ENCODE measurements around the gene SENP3. TPM values are rescaled to one million over a fixed set of nuclear protein-coding genes. Genes with fewer than 3 reads are reported as not detected.
A peak's percentile ranks its signal among the peaks of the same experiment; 100 is the strongest.

Gene SENP3
- total and polyA plus RNA-seq, 12 donors: 28.4 to 72.4 (median 43.9) TPM

DNA sequence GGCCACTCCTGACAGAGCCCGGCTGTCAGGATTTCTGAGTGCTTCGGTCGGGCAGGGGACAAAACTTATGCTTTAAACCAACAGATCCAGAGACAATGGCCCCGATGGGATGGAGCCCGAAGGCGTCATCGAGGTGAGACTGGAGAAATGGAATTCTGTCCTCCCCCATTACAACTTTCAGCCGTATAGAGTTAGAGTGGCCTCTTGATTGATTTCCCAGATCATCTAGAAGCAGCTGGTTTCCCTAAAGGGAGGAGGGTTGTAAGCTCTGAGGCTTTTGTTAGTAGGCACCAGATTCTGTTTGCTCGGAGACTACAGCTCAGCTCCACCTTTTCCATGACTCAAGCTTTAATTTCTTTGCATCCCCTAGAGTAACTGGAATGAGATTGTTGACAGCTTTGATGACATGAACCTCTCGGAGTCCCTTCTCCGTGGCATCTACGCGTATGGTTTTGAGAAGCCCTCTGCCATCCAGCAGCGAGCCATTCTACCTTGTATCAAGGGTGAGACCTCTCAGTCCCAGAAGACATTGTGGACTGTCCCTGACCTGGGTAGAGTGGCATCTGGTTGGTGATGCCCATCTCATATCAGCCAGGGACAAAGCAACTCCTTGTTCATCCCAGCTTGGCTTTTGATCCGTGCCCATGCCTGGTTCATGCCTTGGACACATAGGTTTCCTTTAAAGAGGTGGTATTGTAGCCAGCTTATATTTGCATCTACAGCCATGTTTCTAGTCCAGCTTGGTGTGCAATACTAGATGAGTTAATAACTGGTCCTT is 12.6 kb downstream of the SENP3 start:
- WGBS, 4 donors: 9 to 13% (median 11%) methylated on average over 13 to 15 of the region's 15 CpGs
- H3K9me3 ChIP-seq (replicated peaks in 1 of 3): no peaks in the 10 kb centered on the region
- DNase-seq: peak in 1 of 7 donors; percentile 13
- no peaks in the 10 kb centered on the region for H3K27me3 ChIP-seq
- intact Hi-C loops (cut with DNase I): no loop called here
- TF ChIP-seq, protein P1, sequence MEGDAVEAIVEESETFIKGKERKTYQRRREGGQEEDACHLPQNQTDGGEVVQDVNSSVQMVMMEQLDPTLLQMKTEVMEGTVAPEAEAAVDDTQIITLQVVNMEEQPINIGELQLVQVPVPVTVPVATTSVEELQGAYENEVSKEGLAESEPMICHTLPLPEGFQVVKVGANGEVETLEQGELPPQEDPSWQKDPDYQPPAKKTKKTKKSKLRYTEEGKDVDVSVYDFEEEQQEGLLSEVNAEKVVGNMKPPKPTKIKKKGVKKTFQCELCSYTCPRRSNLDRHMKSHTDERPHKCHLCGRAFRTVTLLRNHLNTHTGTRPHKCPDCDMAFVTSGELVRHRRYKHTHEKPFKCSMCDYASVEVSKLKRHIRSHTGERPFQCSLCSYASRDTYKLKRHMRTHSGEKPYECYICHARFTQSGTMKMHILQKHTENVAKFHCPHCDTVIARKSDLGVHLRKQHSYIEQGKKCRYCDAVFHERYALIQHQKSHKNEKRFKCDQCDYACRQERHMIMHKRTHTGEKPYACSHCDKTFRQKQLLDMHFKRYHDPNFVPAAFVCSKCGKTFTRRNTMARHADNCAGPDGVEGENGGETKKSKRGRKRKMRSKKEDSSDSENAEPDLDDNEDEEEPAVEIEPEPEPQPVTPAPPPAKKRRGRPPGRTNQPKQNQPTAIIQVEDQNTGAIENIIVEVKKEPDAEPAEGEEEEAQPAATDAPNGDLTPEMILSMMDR (IDR thresholded peaks at IDR 0.05): no peak
- no peak for TF ChIP-seq POLR2A (IDR thresholded peaks at IDR 0.05)
- peak overlapping the region in 4 of 5 donors; percentile 98 to 100 (median 99) for H3K27ac ChIP-seq
- peaks cover 0 to 74% of the 10 kb centered on the region in 2 donors for H3K36me3 ChIP-seq (replicated peaks in 1 of 2)
- peaks cover 28 to 58% of the 10 kb centered on the region in 2 donors for H3K4me1 ChIP-seq (replicated peaks in 1 of 2)
- peak overlapping the region; percentile 19 to 98 (median 92) for H3K4me3 ChIP-seq

DNA sequence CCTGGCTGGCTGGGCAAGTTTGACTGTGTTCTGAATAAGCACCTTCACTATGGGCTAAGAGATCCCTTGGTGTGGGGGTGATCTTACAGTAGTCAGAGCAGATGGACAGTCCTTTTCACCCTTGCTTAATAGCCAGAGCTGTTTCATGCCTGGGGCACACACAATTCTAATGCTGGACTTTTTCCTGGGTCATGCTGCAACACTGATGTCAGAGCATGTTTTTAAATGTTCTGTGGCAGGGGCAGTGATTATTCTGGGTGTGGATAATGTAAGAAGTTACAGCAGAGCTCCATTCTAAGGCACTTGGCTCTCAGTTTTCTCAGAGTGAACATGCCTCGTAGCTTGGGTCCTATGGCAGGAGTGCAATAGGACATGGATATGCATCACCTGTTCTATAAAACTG is 13.8 kb downstream of the SENP3 start:
- peak overlapping the region in 1 of 4 donors; percentile 98 for H3K4me3 ChIP-seq
- H3K9me3 ChIP-seq (replicated peaks in 1 of 3): no peaks in the 10 kb centered on the region
- TF ChIP-seq POLR2A (IDR thresholded peaks at IDR 0.05): no peak
- TF ChIP-seq, protein P1 (IDR thresholded peaks at IDR 0.05): no peak
- peak in 1 of 7 donors; percentile 5 for DNase-seq
- 42 to 50% (median 48%) methylated on average over 1 of the region's 1 CpG for WGBS, 4 donors
- peaks cover 0 to 63% of the 10 kb centered on the region in 2 donors for H3K36me3 ChIP-seq (replicated peaks in 1 of 2)
- no peaks in the 10 kb centered on the region for H3K27me3 ChIP-seq
- H3K4me1 ChIP-seq (replicated peaks in 1 of 2): peaks cover 34 to 69% of the 10 kb centered on the region in 2 donors
- H3K27ac ChIP-seq: peak overlapping the region in 3 of 5 donors; percentile 13 to 100 (median 99)
- intact Hi-C loops (cut with DNase I): no loop called here

DNA sequence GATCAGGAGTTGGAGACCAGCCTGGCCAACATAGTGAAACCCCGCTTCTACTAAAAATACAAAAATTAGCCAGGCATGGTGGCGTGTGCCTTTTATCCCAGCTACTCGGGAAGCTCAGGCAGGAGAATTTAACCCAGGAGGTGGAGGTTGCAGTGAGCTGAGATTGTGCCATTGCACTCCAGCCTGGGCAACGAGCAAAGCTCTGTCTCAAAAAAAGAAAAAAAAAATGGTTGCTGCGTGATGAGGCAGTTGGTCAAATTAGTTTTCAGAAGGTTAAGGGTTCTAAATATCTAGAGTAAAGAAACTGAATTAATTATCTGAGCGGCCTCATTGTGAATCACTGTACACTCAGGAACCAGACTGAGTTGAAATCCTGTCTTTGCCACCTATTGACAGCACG is 14.2 kb downstream of the SENP3 start:
- WGBS, 4 donors: 57 to 67% (median 62%) methylated on average over 7 of the region's 7 CpGs

DNA sequence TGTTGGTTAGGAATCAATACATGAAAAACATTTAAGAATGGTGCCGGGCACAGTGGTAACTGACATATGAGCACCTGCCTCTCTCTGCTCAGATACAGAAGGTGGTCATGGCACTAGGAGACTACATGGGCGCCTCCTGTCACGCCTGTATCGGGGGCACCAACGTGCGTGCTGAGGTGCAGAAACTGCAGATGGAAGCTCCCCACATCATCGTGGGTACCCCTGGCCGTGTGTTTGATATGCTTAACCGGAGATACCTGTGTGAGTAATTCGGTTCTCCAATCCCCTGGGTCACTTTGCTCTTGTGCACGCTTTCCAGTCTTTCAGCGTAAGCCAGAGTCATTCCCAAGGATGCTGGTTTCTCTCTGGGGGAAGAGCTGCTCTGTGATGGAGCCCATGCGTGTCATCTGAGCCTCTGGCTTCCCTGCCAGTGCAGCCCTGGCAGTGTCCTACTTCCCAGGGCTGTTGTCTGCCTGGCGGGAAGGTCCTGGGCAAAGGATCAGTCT is 14.8 kb downstream of the SENP3 start:
- 68 to 78% (median 71%) methylated on average over 5 to 14 of the region's 14 CpGs for WGBS, 4 donors
- no peak for DNase-seq
- TF ChIP-seq POLR2A (IDR thresholded peaks at IDR 0.05): no peak
- TF ChIP-seq, protein P1 (IDR thresholded peaks at IDR 0.05): no peak
- Histone ChIP-seq H3K9me3 (replicated peaks in 1 of 3) (no peaks in the 10 kb centered on the region), H3K27ac (peak overlapping the region in 1 of 5 donors; percentile 96), H3K4me1 (replicated peaks in 1 of 2) (peaks cover 34 to 71% of the 10 kb centered on the region in 2 donors), H3K36me3 (replicated peaks in 1 of 2) (peaks cover 0 to 53% of the 10 kb centered on the region in 2 donors), H3K27me3 (no peaks in the 10 kb centered on the region), H3K4me3 (no peak overlapping the region)
- intact Hi-C loops (cut with DNase I): no loop called here

More for the DNA sequence above, 14.2 kb downstream of the SENP3 start:
- no peak for DNase-seq
- peaks cover 34 to 71% of the 10 kb centered on the region in 2 donors for H3K4me1 ChIP-seq (replicated peaks in 1 of 2)
- H3K9me3 ChIP-seq (replicated peaks in 1 of 3): no peaks in the 10 kb centered on the region
- no peak for TF ChIP-seq POLR2A (IDR thresholded peaks at IDR 0.05)
- TF ChIP-seq, protein P1 (IDR thresholded peaks at IDR 0.05): no peak
- no peak overlapping the region for H3K4me3 ChIP-seq
- H3K36me3 ChIP-seq (replicated peaks in 1 of 2): peaks cover 0 to 58% of the 10 kb centered on the region in 2 donors
- H3K27ac ChIP-seq: peak overlapping the region in 2 of 5 donors; percentile 99 to 100
- no peaks in the 10 kb centered on the region for H3K27me3 ChIP-seq
- intact Hi-C loops (cut with DNase I): no loop called here

All from adrenal gland (tissue), 12 donors.